Breast epithelium (tissue), 3 donors: ENCODE data around the gene ADIPOQ.

Experiments used
- POLR2A ChIP-seq: fragments of 450-650 bp; IDR thresholded peaks from one replicate; pipeline ENCODE4 v1.6.1; 2016; ENCODE audit warnings: antibody characterized with exemption, mild to moderate bottlenecking, moderate library complexity
- POLR2AphosphoS5 ChIP-seq, 3 donors: sonication (generic); formaldehyde crosslinking; IDR thresholded peaks; one replicate each; pipeline ENCODE4 v1.6.1; 2017; ENCODE audit warnings: antibody characterized with exemption in 3 of 3
- TF ChIP-seq, protein P1 (sequence below), 3 donors: fragments of 450-650 bp; IDR thresholded peaks; one replicate each; pipeline ENCODE4 v1.5.1; 2016 to 2017; ENCODE audit warnings: antibody characterized with exemption in 3 of 3, mild to moderate bottlenecking in 3 of 3, moderate library complexity in 3 of 3

DNA sequence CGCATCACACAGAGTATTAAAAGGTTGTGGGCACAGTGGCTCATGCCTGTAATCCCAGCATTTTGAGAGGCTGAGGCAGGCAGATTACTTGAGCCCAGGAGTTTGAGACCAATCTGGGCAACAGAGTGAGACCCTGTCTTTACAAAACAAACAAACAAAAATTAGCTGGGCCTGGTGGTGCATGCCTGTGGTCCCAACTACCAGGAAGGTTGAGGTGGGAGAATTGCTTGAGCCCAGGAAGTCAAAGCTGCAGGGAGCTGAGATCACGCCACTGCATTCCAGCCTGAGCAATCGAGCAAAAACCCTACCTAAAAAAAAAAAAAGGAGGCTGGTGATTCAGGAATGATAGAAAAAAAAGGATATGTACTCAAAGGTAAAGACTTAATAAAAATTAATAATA, 59.6 kb downstream of the ADIPOQ start:
- TF ChIP-seq, protein P1, sequence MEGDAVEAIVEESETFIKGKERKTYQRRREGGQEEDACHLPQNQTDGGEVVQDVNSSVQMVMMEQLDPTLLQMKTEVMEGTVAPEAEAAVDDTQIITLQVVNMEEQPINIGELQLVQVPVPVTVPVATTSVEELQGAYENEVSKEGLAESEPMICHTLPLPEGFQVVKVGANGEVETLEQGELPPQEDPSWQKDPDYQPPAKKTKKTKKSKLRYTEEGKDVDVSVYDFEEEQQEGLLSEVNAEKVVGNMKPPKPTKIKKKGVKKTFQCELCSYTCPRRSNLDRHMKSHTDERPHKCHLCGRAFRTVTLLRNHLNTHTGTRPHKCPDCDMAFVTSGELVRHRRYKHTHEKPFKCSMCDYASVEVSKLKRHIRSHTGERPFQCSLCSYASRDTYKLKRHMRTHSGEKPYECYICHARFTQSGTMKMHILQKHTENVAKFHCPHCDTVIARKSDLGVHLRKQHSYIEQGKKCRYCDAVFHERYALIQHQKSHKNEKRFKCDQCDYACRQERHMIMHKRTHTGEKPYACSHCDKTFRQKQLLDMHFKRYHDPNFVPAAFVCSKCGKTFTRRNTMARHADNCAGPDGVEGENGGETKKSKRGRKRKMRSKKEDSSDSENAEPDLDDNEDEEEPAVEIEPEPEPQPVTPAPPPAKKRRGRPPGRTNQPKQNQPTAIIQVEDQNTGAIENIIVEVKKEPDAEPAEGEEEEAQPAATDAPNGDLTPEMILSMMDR (IDR thresholded peaks at IDR 0.05), result no peak
- TF ChIP-seq POLR2A, result no peak
- no peak for TF ChIP-seq POLR2AphosphoS5 (IDR thresholded peaks at IDR 0.05)
